Suprapubic skin (tissue), 4 donors: ENCODE measurements around the gene TMBIM4. TPM values are rescaled to one million over a fixed set of nuclear protein-coding genes. Genes with fewer than 3 reads are reported as not detected.
"Not testable (repeated sequence)": the region's sequence is repeated elsewhere in the genome, so short reads cannot be mapped to it uniquely, and the experiment has no call there.

Experiments used
- DNase-seq, 2 donors: peaks; one replicate each; pipeline ENCODE4 v3.0.0-alpha.2; 2019; ENCODE audit warnings: low spot score in 2 of 2
- H3K27ac ChIP-seq: fragments of 200-600 bp; sonication (generic); one replicate; pipeline ENCODE4 v1.5.1; 2019
- H3K27me3 ChIP-seq: fragments of 200-600 bp; sonication (generic); one replicate; pipeline ENCODE4 v1.5.1; 2019
- H3K36me3 ChIP-seq: fragments of 200-600 bp; sonication (generic); one replicate; pipeline ENCODE4 v1.5.1; 2019
- H3K4me1 ChIP-seq: fragments of 200-600 bp; sonication (generic); one replicate; pipeline ENCODE4 v1.5.1; 2019
- H3K4me3 ChIP-seq: fragments of 200-600 bp; sonication (generic); one replicate; pipeline ENCODE4 v1.5.1; 2019; ENCODE audit warnings: mild to moderate bottlenecking
- H3K9me3 ChIP-seq: fragments of 200-600 bp; sonication (generic); one replicate; pipeline ENCODE4 v1.5.1; 2019
- EP300 ChIP-seq: sonication (generic); formaldehyde crosslinking; IDR thresholded peaks from one replicate; pipeline ENCODE4 v1.6.1; 2017; ENCODE audit warnings: antibody characterized with exemption
- POLR2A ChIP-seq, 2 donors: fragments of 450-650 bp; IDR thresholded peaks; one replicate each; pipeline ENCODE4 v1.6.1; 2017; ENCODE audit warnings: antibody characterized with exemption in 2 of 2, mild to moderate bottlenecking in 2 of 2, moderate library complexity in 2 of 2
- POLR2AphosphoS5 ChIP-seq, 3 donors: sonication (generic); formaldehyde crosslinking; IDR thresholded peaks; one replicate each; pipeline ENCODE4 v1.6.1; 2017; ENCODE audit warnings: antibody characterized with exemption in 3 of 3
- WGBS: methylation state at CpG from one replicate; pipeline ENCODE4 v1.1.5; 2018; 5-methylcytosine and 5-hydroxymethylcytosine counted together
- total RNA-seq, 4 donors: library from RNA; depleted of rRNA; stranded (reverse); fragments of >200 nt; gene quantifications; one replicate each; pipeline ENCODE4 v1.1.0, GENCODE V29; 2016
- TF ChIP-seq, protein P1 (sequence below), 2 donors: fragments of 200-600 bp in 1 of 2; fragments of 450-650 bp in 1 of 2; sonication (generic) in 1 of 2; IDR thresholded peaks; one replicate each; pipeline ENCODE4 v1.5.1; 2016 to 2019; ENCODE audit warnings: antibody characterized with exemption in 2 of 2, mild to moderate bottlenecking in 1 of 2, moderate library complexity in 1 of 2

The TMBIM4 gene
- total RNA-seq, 4 donors from 2014 or later, result 48.6 to 136 (median 108) TPM

DNA sequence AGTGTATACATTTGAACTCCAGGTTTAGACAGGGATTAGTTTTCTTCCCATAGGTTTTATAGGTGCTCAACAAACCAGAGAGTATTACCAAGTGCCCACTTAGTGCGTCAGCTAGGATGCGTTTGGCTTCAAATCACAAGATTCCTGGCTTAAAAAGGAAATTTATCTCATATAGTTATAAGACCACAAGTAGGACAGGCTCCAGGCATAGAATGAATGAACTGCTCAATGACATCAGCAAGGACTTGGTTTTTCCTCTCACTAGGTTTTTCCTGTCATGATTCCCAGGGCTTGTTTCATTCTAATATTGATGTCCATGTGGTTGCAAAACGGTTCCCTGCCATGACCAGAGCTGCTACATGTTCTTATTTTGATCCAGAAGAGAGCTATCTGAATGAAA is 13.2 kb upstream of the TMBIM4 start:
- Histone ChIP-seq H3K4me1 (no peaks in the 10 kb centered on the region), H3K4me3 (no peak overlapping the region), H3K9me3 (no peaks in the 10 kb centered on the region), H3K27me3 (peaks cover 5% of the 10 kb centered on the region), H3K27ac (no peak overlapping the region), H3K36me3 (no peaks in the 10 kb centered on the region)
- 87% methylated on average over 3 of the region's 3 CpGs for WGBS
- TF ChIP-seq, protein P1, sequence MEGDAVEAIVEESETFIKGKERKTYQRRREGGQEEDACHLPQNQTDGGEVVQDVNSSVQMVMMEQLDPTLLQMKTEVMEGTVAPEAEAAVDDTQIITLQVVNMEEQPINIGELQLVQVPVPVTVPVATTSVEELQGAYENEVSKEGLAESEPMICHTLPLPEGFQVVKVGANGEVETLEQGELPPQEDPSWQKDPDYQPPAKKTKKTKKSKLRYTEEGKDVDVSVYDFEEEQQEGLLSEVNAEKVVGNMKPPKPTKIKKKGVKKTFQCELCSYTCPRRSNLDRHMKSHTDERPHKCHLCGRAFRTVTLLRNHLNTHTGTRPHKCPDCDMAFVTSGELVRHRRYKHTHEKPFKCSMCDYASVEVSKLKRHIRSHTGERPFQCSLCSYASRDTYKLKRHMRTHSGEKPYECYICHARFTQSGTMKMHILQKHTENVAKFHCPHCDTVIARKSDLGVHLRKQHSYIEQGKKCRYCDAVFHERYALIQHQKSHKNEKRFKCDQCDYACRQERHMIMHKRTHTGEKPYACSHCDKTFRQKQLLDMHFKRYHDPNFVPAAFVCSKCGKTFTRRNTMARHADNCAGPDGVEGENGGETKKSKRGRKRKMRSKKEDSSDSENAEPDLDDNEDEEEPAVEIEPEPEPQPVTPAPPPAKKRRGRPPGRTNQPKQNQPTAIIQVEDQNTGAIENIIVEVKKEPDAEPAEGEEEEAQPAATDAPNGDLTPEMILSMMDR (IDR thresholded peaks at IDR 0.05), result no peak
- TF ChIP-seq POLR2A (IDR thresholded peaks at IDR 0.05) (no peak), POLR2AphosphoS5 (IDR thresholded peaks at IDR 0.05) (no peak), EP300 (no peak)
- DNase-seq, result no peak

- no peaks in the 10 kb centered on the region for H3K4me1 ChIP-seq
- no peaks in the 10 kb centered on the region for H3K9me3 ChIP-seq
- no peaks in the 10 kb centered on the region for H3K27me3 ChIP-seq
- no peaks in the 10 kb centered on the region for H3K36me3 ChIP-seq
- no peak for DNase-seq
- TF ChIP-seq, protein P1 (IDR thresholded peaks at IDR 0.05), result no peak
- TF ChIP-seq POLR2A (IDR thresholded peaks at IDR 0.05) (no peak), POLR2AphosphoS5 (IDR thresholded peaks at IDR 0.05) (no peak), EP300 (no peak)
- 77% methylated on average over 1 of the region's 1 CpG for WGBS
- no peak overlapping the region for H3K4me3 ChIP-seq
- H3K27ac ChIP-seq, result no peak overlapping the region
Observed at GRCh38 chr12:66176105-66176900, 6.5 kb upstream of the TMBIM4 start.

DNA sequence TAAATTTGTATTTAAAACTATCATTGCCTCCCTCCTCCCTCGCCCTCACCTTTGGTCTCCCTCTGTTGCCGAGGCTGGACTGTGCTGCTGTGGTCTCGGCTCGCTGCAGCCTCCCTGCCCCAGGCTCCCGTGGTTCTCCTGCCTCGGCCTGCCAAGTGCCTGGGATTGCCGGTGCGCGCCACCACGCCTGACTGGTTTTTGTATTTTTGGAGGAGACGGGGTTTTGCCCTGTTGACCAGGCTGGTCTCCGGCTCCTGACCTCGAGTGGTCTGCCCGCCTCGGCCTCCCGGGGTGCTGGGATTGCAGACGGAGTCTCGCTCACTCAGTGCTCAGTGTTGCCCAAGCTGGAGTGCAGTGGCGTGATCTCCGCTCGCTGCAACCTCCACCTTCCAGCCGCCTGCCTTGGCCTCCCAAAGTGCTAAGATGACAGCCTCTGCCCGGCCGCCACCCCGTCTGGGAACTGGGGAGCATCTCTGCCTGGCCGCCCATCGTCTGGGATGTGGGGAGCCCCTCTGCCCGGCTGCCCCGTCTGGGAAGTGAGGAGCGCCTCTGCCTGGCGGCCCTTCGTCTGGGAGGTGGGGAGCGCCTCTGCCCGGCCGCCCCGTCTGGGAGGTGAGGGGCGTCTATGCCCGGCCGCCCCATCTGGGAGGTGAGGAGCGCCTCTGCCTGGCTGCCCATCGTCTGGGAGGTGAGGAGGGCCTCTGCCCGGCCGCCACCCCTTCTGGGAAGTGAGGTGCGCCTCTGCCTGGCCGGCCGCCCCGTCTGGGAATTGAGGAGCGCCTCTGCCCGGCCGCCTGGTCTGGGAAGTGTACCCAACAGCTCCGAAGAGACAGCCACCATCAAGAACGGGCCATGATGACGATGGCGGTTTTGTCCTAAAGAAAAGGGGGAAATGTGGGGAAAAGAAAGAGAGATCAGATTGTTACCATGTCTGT is 4.9 kb upstream of the TMBIM4 start:
- WGBS, result 97% methylated on average over 47 of the region's 54 CpGs
- not testable (repeated sequence) for H3K9me3 ChIP-seq, H3K4me3 ChIP-seq, DNase-seq, H3K36me3 ChIP-seq, H3K27me3 ChIP-seq, H3K4me1 ChIP-seq, H3K27ac ChIP-seq

DNA sequence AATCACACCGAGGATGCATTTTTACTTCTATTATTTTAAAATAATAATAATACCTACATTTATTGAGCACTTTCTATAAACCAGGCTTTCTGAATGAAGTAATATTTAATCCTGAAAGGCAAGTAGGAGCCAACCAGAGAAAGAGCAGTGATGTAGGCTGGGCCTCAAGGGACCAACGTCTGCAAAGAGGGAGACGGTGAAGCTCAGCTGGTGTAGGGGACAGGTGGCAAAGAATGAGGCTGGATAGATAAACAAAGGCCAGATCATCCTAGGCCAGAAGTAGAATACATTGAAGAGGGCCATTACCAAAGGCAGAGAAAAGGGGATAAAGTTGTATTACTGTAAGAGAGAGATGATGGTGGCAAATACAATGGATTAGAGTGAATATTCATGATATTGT is 810 bp upstream of the TMBIM4 start:
- Histone ChIP-seq H3K27me3 (no peaks in the 10 kb centered on the region), H3K36me3 (peaks cover 3% of the 10 kb centered on the region), H3K4me3 (peak overlapping the region; percentile 75), H3K9me3 (peaks cover under 1% of the 10 kb centered on the region), H3K27ac (peak overlapping the region; percentile 99), H3K4me1 (peaks cover 26% of the 10 kb centered on the region)
- no peak for DNase-seq
- no peak for TF ChIP-seq POLR2AphosphoS5 (IDR thresholded peaks at IDR 0.05)
- 96% methylated on average over 3 of the region's 3 CpGs for WGBS

DNA sequence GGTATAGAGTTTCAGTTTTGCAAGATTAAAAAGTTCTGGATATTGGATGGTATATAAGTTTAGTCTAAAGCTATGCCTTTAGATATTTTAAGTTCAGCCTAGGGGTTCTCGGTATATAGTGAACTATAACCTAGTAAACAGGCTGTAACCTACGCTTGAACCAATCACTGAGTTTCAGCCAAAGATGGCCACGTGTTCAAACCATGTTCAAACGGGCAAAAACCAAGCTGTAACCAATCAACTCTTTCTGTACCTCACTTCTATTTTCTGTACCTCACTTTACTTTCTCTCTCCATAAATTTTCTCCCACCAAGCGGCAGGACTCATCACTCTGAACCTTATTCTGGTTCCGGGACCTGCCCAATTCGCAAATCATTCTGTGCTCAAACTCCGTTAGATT is 1.4 kb downstream of the TMBIM4 start:
- H3K27ac ChIP-seq, result peak overlapping the region; percentile 99
- peaks cover 3% of the 10 kb centered on the region for H3K36me3 ChIP-seq
- no peak for DNase-seq
- peaks cover 4% of the 10 kb centered on the region for H3K9me3 ChIP-seq
- no peak for TF ChIP-seq POLR2AphosphoS5 (IDR thresholded peaks at IDR 0.05)
- no peak for TF ChIP-seq POLR2A (IDR thresholded peaks at IDR 0.05)
- TF ChIP-seq, protein P1 (IDR thresholded peaks at IDR 0.05), result no peak
- no peak for TF ChIP-seq EP300
- peaks cover 26% of the 10 kb centered on the region for H3K4me1 ChIP-seq
- H3K4me3 ChIP-seq, result peak overlapping the region; percentile 75
- 66% methylated on average over 8 of the region's 8 CpGs for WGBS
- H3K27me3 ChIP-seq, result no peaks in the 10 kb centered on the region

GRCh38 chr12:66166561-66166960 is 3.2 kb downstream of the TMBIM4 start:
- WGBS, result 90% methylated on average over 2 of the region's 2 CpGs
- Histone ChIP-seq H3K4me1 (peaks cover 31% of the 10 kb centered on the region), H3K9me3 (peaks cover 4% of the 10 kb centered on the region)

More at GRCh38 chr12:66166561-66166960, 3.2 kb downstream of the TMBIM4 start:
- Histone ChIP-seq H3K27me3 (no peaks in the 10 kb centered on the region), H3K27ac (no peak overlapping the region), H3K4me3 (no peak overlapping the region), H3K36me3 (peaks cover 3% of the 10 kb centered on the region)
- TF ChIP-seq, protein P1 (IDR thresholded peaks at IDR 0.05), result no peak
- TF ChIP-seq POLR2AphosphoS5 (IDR thresholded peaks at IDR 0.05) (no peak), EP300 (no peak), POLR2A (IDR thresholded peaks at IDR 0.05) (no peak)
- DNase-seq, result no peak
